NCI-H1694 (cell line): ENCODE data around the gene TMOD3.
"Not testable (repeated sequence)": the region's sequence is repeated elsewhere in the genome, so short reads cannot be mapped to it uniquely, and the experiment has no call there.

ENCODE experiments used
- DNase-seq: peaks from one replicate; lab custom pipeline; 2025; lab: John Stamatoyannopoulos, UW

Gene TMOD3

GRCh38 chr15:51864408-51865056 is 35.1 kb downstream of the TMOD3 start:
- DNase-seq: no peak

- no peak for DNase-seq
Measured at GRCh38 chr15:51865317-51865716, 35.9 kb downstream of the TMOD3 start.

GRCh38 chr15:51866161-51866560 is 36.7 kb downstream of the TMOD3 start:
- no peak for DNase-seq

GRCh38 chr15:51866751-51867150 is 37.3 kb downstream of the TMOD3 start:
- DNase-seq: no peak

GRCh38 chr15:51869060-51869421 is 39.6 kb downstream of the TMOD3 start:
- DNase-seq: no peak

GRCh38 chr15:51870774-51871173 is 41.3 kb downstream of the TMOD3 start:
- DNase-seq: no peak

- no peak for DNase-seq
Measured at GRCh38 chr15:51874751-51875644, 45.5 kb downstream of the TMOD3 start.

- DNase-seq: no peak
Measured at GRCh38 chr15:51876169-51876568, 46.7 kb downstream of the TMOD3 start.

GRCh38 chr15:51878446-51879386 is 49.3 kb downstream of the TMOD3 start:
- DNase-seq: no peak

- DNase-seq: no peak
Measured at GRCh38 chr15:51879555-51879954, 50.1 kb downstream of the TMOD3 start.

GRCh38 chr15:51883271-51883837 is 53.9 kb downstream of the TMOD3 start:
- DNase-seq: no peak

- DNase-seq: no peak
Measured at GRCh38 chr15:51884041-51884440, 54.6 kb downstream of the TMOD3 start.

- no peak for DNase-seq
Measured at GRCh38 chr15:51884517-51885236, 55.2 kb downstream of the TMOD3 start.

GRCh38 chr15:51885758-51886157 is 56.3 kb downstream of the TMOD3 start:
- DNase-seq: not testable (repeated sequence)

- no peak for DNase-seq
Measured at GRCh38 chr15:51887887-51888592, 58.6 kb downstream of the TMOD3 start.

- no peak for DNase-seq
Measured at GRCh38 chr15:51888593-51889195, 59.2 kb downstream of the TMOD3 start.

GRCh38 chr15:51889486-51889885 is 60.0 kb downstream of the TMOD3 start:
- DNase-seq: no peak

- no peak for DNase-seq
Measured at GRCh38 chr15:51904421-51904820, 75.0 kb downstream of the TMOD3 start.

GRCh38 chr15:51904931-51905330 is 75.5 kb downstream of the TMOD3 start:
- no peak for DNase-seq

- no peak for DNase-seq
Measured at GRCh38 chr15:51907136-51907862, 77.8 kb downstream of the TMOD3 start.
